GM21619 (cell line): ENCODE results near the gene NKAPD1.
"Not testable (repeated sequence)": the region's sequence is repeated elsewhere in the genome, so short reads cannot be mapped to it uniquely, and the experiment has no call there.

Source experiments
- ATAC-seq: cut with Tn5 transposase; IDR thresholded peaks from one replicate; pipeline ENCODE4 v1.9.1; 2021; ENCODE audit not compliant: unreplicated experiment

The NKAPD1 gene, protein sequence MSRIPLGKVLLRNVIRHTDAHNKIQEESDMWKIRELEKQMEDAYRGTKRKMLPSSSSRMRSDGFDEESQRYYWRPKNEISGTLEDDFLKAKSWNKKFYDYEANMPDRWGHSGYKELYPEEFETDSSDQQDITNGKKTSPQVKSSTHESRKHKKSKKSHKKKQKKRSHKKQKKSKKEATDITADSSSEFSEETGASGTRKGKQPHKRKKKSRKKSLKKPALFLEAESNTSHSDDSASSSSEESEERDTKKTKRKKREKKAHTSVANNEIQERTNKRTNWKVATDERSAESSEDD

DNA sequence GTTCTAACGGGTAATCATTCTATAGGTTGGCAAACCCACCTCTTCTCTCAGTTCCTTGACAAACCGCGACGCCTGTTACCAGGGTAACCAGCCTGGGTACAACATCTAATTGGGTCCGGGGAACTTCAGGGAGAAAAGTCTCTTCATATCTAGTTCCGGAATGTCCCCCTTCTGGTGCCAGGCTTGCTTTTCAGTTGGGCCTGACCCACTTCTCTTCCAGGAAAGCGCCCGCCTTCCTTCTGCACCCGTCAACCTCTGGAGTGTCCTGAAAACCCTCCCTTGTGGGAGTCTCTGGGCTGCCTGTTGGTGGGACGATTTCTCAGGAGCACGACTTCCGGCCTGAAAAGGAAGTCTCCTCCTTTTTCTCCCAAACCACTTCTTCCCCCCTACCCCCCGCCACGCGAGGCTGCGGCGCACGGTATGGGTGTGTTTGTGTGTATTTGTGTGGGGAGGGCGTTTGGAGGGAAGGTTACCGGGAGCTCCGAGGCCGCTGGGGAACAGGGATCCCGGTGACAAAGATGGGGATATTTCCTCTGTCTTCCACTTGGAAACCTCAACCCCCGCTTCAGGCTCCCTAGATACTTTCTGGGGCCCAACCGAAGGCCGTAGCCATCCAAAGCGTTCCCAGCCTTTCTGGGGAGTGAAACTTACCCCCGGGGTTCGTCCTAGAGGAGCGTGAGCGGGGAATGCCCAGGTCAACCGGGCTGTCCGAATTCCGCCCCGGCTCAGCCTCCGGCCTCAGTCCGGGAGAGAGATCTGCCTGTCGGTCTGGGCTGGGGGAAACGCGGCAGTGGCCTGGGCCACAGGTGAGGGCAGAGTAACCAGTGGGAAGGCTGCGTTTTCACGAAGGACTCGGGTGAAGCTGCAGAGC is at the start of gene NKAPD1, which contains the start of gene PIH1D2:
Gene NKAPD1, plus strand, starts transcription at position 359 of the 871 bp plus-strand sequence. CDS start 1,276 bp downstream, outside the sequence.
Gene PIH1D2, minus strand, starts transcription at position 77 of the 871 bp plus-strand sequence. CDS start 843 bp downstream, outside the sequence.
- peak; percentile 91 for ATAC-seq

DNA sequence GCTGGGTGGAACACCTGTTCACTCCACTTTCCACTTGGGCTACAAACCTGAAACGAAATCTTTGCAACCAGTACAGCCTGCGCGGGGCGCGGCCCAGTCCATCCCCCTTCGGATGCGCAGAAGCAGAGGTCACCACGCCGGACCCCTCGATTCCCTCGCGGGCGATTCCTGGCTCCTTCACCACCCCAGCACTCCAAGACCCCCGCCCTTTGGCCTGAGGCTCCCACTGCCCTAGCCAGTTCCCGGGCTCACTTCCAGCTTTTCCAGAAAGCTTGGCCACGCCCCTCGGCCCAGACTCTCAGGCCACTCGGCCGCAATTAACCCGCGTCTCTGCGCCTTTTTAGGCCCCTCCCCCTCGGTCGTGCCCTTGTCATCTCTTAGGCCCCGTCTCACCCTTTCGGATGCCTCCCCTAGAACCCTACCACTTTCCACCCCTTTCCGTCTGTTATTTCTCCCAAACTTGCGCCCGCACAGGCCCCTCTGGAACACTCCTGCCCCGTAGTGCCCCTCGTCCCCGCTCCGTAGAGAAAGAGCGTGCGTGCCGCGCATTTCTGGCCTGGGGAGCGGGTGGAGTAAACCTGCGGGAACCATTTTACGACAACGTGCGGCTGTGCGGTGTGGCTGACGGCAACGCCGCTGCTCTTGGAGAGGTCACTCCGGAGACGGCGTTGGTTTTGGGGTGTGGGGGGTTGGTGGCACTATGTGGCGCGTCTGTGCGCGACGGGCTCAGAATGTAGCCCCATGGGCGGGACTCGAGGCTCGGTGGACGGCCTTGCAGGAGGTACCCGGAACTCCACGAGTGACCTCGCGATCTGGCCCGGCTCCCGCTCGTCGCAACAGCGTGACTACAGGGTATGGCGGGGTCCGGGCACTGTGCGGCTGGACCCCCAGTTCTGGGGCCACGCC is 49.1 kb upstream of the NKAPD1 start, which contains the start of gene DLAT:
Gene DLAT, plus strand, starts transcription at position 636 of the 906 bp plus-strand sequence. Its CDS starts 65 bp downstream, at position 701.
- ATAC-seq, result peak; percentile 71

DNA sequence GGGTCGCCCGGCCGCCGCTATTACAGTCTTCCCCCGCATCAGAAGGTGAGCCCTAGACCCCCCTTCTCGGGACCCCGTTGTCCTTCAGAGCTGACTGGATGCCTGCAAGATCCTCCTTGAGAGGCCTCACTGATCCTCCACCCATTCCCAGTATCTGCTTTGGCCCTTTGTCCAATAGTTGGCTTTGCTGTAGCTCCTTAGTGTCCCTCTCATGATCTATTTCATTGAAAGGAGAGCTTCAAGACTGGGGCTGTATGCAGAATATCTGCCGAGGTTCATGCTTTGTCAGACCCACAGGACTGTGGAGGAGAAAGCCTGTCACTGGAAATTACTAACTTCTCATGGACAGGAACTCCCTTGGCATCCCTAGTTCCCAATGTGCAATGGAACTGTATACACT is 48.4 kb upstream of the NKAPD1 start:
- no peak for ATAC-seq

DNA sequence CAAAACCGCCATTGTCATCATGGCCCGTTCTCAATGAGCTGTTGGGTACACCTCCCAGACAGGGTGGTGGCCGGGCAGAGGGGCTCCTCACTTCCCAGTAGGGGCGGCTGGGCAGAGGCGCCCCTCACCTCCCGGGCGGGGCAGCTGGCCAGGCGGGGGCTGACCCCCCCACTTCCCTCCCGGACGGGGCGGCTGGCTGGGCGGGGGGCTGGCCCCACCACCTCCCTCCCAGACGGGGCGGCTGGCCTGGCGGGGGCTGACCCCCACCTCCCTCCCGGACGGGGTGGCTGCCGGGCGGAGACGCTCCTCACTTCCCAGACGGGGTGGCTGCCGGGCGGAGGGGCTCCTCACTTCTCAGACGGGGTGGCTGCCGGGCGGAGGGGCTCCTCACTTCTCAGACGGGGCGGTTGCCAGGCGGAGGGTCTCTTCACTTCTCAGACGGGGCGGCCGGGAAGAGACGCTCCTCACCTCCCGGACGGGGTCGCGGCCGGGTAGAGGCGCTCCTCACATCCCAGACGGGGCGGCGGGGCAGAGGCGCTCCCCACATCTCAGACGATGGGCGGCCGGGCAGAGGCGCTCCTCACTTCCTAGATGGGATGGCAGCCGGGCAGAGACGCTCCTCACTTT is 47.2 kb upstream of the NKAPD1 start:
- not testable (repeated sequence) for ATAC-seq

DNA sequence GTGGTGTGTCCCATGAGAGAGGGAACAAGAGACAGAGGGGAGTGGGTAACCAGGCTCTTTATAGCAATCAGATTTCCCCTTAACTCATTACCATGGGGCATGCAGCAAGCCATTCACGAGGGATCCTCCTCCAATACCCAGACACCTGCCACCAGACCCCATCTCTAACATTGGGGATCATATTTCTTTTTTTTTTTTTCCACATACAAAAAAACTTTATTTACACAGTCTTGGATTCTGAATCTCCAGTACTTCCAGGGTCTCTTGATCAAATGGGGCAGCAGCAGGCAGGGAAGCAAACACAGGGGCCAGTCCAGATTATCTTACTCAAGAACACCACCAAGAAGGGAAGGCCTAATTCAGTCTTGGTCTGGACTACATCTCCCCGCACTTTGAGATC is 44.6 kb upstream of the NKAPD1 start:
- ATAC-seq, result no peak

DNA sequence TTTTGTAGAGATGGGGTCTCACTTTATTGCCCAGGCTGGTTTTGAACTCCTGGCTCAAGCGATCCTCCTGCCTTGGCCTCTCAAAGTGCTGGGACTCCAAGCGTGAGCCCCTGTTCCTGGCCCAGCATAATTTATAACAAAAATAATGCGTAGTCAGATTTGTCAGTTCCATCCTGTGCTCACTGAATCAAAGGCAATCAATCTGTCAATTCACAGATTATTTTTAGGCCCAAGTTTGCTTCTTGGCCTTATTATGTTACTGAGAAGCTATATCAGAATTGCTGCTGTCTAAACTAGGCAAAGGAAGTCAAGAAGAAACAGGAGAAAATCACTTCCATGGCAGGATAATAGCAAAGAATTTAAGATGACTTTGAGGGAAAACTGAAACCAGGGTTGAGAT is 40.2 kb upstream of the NKAPD1 start:
- ATAC-seq, result no peak

DNA sequence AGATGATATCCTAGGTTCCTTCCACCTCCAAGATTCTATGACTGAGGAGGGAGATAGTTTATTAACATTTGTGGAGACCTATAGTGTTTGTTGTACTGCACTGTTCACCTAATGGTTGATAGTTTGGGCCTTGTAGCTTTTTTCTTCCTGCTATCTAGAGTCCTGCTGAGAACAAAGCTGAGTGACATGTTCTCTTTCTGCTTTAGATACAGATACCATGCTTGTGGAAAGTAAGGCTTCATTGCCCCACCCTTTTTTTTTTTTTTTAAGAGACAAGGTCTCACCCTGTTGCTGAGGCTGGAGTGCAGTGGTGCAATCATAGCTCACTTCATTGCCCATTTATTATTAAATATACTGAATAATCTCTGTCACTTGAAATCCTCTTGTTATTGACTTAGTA is 36.6 kb upstream of the NKAPD1 start:
- no peak for ATAC-seq

DNA sequence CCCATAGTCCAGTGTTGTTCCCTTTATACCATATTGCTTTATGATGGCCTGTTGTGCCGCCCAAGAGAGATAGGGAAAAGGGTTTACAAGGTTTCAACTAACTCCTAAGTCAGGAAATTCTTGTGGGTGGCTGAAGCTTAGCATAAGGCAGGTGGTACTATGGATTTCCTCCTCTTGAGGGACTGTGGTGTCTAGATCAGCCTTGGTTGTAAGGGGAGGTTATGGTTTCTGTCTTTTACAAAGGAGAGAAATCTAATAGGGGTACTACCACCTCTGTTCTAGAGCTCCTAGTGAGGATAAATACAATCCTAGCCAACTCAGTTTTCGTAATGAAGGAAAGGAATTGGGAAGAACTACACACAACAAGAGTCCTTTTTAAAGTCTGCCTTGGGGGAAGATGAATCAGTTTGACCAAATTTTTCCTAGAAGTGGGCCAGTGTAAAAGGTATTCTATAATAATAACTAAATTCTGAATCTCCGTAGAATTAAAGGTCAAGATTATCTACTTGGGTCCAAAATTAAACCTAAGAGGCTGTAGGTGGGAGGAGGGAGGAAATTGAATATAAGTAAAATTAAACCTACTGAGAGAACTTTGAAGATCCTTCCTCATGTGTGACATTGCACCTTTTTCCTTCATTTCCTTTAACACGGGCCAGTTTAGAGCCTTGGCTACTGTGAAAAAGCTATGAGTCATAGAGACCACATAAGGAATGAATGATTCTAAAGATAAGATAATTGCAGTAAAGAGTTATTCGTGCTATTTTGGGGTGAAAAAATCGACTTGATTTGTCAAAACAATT is 31.7 kb upstream of the NKAPD1 start:
- ATAC-seq, result no peak

DNA sequence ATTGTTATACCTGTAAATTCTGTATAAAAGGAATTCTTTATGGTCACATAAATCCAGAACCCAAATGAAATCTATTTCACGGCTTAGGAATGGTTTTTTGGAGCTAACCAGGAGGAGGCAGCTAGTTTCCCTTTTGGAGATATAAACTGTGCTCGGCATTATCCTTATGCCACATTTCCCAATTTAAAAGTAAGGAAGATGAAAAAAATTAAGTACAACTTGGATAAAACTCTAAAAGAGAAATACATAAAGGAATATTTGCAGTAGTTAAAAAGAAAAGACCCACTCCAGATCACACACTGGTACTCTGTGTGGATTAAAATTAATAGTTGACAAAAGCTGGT is 31.2 kb upstream of the NKAPD1 start:
- ATAC-seq, result no peak

DNA sequence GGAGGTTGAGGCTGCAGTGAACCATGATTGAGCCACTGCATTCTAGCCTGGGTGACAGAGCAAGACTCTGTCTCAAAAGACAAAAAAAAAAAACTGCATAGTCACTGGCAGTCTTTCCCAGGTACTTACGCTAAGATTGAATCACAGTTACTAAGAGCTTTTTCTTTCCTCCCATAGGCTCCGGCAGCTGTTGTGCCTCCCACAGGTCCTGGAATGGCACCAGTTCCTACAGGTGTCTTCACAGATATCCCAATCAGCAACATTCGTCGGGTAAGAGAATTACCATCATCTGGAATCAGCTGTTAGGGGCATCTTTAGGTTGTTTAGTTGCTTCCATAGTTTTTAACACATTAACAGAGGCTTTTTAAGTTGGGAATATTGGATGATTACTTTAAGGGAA is 29.1 kb upstream of the NKAPD1 start:
- no peak for ATAC-seq

DNA sequence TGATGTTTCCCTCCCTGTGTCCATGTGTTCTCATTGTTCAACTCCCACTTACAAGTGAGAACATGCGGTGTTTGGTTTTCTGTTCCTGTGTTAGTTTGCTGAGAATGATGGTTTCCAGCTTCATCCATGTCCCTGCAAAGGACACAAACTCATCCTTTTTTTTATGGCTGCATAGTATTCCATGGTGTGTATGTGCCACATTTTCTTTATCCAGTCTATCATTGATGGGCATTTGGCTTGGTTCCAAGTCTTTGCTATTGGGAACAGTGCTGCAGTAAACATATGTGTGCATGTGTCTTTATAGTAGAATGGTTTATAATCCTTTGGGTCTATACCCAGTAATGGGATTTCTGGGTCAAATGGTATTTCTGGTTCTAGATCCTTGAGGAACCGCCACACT is 27.5 kb upstream of the NKAPD1 start:
- ATAC-seq, result not testable (repeated sequence)

DNA sequence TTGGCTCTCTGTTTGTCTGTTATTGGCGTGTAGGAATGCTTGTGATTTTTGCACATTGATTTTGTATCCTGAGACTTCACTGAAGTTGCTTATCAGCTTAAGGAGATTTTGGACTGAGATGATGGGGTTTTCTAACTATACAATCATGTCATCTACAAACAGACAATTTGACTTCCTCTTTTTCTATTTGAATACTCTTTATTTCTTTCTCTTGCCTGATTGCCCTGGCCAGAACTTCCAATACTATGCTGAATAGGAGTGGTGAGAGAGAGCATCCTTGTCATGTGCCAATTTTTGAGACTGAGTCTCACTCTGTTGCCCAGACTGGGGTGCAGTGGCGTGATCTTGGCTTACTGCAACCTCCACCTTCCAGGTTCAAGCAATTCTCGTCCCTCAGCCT is 25.8 kb upstream of the NKAPD1 start:
- ATAC-seq, result not testable (repeated sequence)

DNA sequence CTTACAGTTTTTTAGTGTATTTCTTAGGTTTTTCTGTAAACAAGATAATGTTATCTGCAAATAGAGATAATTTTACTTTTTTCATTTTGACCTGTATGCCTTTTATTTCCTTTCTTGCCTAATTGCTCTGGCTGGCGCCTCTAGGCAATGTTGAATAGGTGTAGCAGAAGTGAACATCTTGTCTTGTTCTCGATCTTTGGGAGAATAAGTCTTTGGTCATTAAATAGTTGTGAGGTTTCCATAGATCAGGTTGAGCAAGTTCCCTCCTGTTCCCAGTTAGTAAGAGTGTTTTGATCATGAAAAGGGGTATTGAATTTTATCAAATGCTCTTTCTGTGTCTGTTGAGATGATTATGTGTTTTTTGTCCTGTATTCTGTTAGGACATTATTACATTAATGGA is 24.3 kb upstream of the NKAPD1 start:
- no peak for ATAC-seq

DNA sequence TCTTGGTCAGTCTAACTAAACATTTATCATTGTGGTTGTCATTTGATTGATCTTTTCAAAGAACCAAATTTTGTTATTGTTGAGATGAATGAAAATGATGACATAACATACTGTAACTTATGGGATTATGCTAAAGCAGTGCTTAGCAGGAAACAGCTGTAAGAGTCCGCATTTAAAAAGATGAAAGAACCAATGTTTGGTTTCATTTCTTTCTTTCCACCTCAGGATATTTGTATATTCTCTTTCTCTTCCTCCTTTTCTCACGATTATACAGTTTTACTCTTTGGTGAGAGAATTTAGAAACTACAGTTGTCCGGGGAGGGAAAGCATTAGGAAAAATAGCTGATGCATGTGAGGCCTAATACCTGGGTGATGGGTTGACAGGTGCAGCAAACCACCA is 23.4 kb upstream of the NKAPD1 start:
- peak; percentile 83 for ATAC-seq

DNA sequence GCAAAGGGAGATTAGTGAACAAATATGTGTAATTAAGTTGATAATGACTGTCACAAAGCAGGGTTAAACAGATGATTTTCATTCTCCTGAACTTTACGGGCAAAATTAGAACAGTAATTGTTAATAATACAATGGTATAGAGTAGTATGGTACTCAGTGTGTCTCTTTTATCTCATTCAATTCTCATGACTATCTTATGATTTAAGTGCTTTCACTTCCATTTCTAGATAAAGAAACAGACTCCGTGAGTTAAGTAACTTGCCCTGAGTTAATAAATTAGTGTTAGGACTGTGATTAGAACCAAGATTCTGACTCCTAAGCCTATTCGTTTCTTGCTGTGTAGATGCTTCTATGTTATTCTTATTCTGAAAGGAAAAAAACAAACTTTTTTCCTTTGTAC is 22.3 kb upstream of the NKAPD1 start:
- ATAC-seq, result no peak

DNA sequence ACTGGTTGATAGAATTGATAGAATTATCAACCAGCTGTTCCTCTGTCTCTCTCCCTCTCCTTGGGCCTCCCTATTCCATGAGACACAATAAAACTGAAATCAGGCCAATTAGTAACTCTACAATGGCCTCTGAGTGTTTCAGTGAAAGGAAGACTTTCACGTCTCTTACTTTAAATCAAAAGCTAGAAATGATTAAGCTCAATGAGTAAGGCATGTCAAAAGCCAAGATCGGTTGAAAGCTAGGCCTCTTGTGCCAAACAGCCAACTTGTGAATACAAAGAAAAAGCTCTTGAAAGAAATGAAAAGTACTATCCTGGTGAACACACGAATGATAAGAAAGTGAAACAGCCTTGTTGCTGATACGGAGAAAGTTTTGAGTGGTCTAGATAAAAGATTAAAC is 16.9 kb upstream of the NKAPD1 start:
- peak; percentile 40 for ATAC-seq

DNA sequence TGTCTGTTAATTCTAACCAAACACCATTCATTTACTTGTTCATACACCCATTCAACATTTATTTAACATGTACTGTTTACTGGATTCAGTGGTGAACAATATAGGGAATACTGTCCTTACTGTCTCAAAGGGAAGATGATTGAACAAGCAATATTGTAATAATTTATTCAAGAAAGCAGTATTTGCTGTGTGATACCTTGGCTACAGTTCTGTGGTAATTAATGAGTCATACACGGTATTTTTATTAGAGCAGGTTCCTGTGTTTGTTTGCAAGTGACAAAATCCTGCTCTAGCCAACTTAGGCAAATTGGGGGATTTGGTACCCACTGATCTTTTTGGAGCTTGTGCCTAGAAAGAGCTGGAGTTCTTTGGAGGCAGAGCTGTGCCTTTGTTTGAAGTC is 16.0 kb upstream of the NKAPD1 start:
- ATAC-seq, result no peak

DNA sequence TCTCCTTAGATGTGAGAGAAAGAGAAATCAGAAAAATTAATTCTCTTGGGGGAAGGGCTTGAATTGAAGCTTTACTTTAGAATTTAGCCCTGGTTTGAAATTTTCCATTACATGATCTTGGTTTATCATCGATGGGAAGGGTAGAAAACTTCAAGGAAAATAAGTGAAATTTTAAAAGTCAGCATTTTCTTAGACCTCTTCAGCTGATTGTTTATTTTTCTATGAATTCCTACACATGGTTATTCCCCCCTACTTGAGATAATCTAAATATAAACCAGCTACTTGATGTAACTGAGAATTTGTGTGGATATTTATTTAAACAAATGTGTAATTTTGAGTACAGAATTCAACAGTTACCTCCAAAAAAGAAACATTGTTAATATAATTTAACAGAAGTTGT is 11.2 kb upstream of the NKAPD1 start:
- ATAC-seq, result no peak

DNA sequence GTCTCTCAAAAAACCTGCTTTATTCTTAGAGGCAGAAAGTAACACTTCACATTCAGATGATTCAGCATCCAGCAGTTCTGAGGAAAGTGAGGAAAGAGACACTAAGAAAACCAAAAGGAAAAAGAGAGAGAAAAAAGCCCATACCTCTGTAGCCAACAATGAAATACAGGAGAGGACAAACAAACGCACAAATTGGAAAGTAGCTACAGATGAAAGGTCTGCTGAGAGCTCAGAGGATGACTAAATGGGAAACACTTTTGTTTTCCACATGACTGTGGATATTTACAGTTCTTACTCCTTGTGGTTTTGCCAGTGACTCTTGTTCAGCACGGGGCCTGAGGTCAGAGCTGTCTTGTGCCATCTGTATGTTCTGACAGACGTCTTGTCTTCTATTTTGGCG is 8.6 kb downstream of the NKAPD1 start:
- ATAC-seq, result no peak
